K562 (cell line): ENCODE measurements around the gene THADA. TPM values are rescaled to one million over a fixed set of nuclear protein-coding genes. Genes with fewer than 3 reads are reported as not detected.
"Not testable (repeated sequence)": the region's sequence is repeated elsewhere in the genome, so short reads cannot be mapped to it uniquely, and the experiment has no call there.

Experiments
- ATAC-seq: fragments of 200-7000 bp; cut with Tn5 transposase; 3 replicates; pipeline ENCODE4 v1.9.1; 2020; ENCODE audit warnings: moderate library complexity
- BruUV-seq: library from RNA; stranded (reverse); fragments of 400-500 nt; replicated peaks from 2 replicates; lab custom pipeline; 2021; lab: Mats Ljungman, UMichigan
- CTCF ChIA-PET: fragments of 300-600 bp; formaldehyde crosslinking; extraction: SDS; loops from one replicate; lab custom pipeline; 2021; ENCODE audit warnings: low intra/inter-chr PET ratio; lab: Yijun Ruan, JAX
- POLR2A ChIA-PET: fragments of 300-600, 350-650 bp; sonication (Branson Sonifier 250); formaldehyde crosslinking; extraction: SDS; loops from one replicate; lab custom pipeline; 2021; ENCODE audit warnings: antibody characterized with exemption, inconsistent platforms; lab: Yijun Ruan, JAX
- DNase-seq, 4 experiments: peaks; one replicate each; pipeline versions ENCODE4 v3.0.0 to v3.0.0-alpha.2; 2011 to 2018; ENCODE audit warnings: low spot score in 3 of 4, mixed read lengths in 3 of 4; ENCODE audit errors: extremely low read depth in 1 of 4
- FAIRE-seq: peaks from 2 replicates; lab custom pipeline; 2011; peaks lifted over from hg19 to GRCh38; lab: Jason Lieb, UNC
- H2AFZ ChIP-seq: 2 replicates; pipeline ENCODE4 v1.6.0; 2011; ENCODE audit warnings: low read depth, low read length, control low read depth, inconsistent platforms
- H3K27ac ChIP-seq: fragments of 200-600 bp; 3 replicates; pipeline ENCODE4 v1.8.0; 2011; ENCODE audit warnings: low read depth, mild to moderate bottlenecking, control low read depth, inconsistent platforms, low read length, moderate library complexity, mixed read lengths; ENCODE audit errors: extremely low read depth
- H3K27me3 ChIP-seq, 2 experiments: fragments of 300-600 bp in 1 of 2; 2 replicates in 1 of 2; 3 replicates in 1 of 2; pipeline versions ENCODE4 v1.6.0 to v1.8.0; 2011; ENCODE audit warnings: inconsistent platforms in 2 of 2, low read length in 2 of 2, mild to moderate bottlenecking in 1 of 2, mixed read lengths in 1 of 2, moderate library complexity in 1 of 2; ENCODE audit not compliant: control insufficient read depth in 2 of 2, insufficient read depth in 2 of 2
- H3K36me3 ChIP-seq: fragments of 300-600 bp; 3 replicates; pipeline ENCODE4 v1.8.0; 2011; ENCODE audit warnings: mild to moderate bottlenecking, low read length, inconsistent platforms; ENCODE audit not compliant: control insufficient read depth, insufficient read depth
- H3K4me1 ChIP-seq, 2 experiments: fragments of 200-600 bp in 1 of 2; replicated peaks in 1 of 2; 2 replicates in 1 of 2; 3 replicates in 1 of 2; pipeline versions ENCODE4 v1.5.1 to v1.8.0; 2011; ENCODE audit warnings: inconsistent platforms in 2 of 2, low read length in 2 of 2, mild to moderate bottlenecking in 1 of 2, mixed read lengths in 1 of 2, moderate library complexity in 1 of 2; ENCODE audit not compliant: control insufficient read depth in 2 of 2, insufficient read depth in 2 of 2
- H3K4me2 ChIP-seq: 2 replicates; pipeline ENCODE4 v1.6.1; 2011; ENCODE audit warnings: low read length, control low read depth, inconsistent platforms, mixed read lengths; ENCODE audit not compliant: insufficient read depth
- H3K4me3 ChIP-seq: fragments of 200-600 bp; sonication (generic), shearing (Covaris generic); 2 replicates; pipeline ENCODE4 v1.5.1; 2016; ENCODE audit warnings: control low read depth, inconsistent platforms
- H3K79me2 ChIP-seq: fragments of 200-600 bp; 3 replicates; pipeline ENCODE4 v1.8.0; 2011; ENCODE audit warnings: low read length, inconsistent platforms; ENCODE audit not compliant: control insufficient read depth, insufficient read depth
- H3K9ac ChIP-seq, 2 experiments: 2 replicates each; pipeline versions ENCODE4 v1.6.0 to v1.6.1; 2011; ENCODE audit warnings: low read depth in 2 of 2, low read length in 2 of 2, control low read depth in 1 of 2, inconsistent platforms in 1 of 2, mild to moderate bottlenecking in 1 of 2, mixed read lengths in 1 of 2; ENCODE audit not compliant: insufficient read depth in 1 of 2
- H3K9me1 ChIP-seq: one replicate; pipeline ENCODE4 v1.6.0; 2011; ENCODE audit warnings: inconsistent platforms, mild to moderate bottlenecking, low read length, moderate library complexity; ENCODE audit not compliant: control insufficient read depth, insufficient read depth
- H3K9me3 ChIP-seq: replicated peaks from 2 replicates; pipeline ENCODE4 v1.5.1; 2011; ENCODE audit warnings: low read depth, low read length, inconsistent platforms; ENCODE audit not compliant: control insufficient read depth, insufficient read depth
- H4K20me1 ChIP-seq: replicated peaks from 2 replicates; pipeline ENCODE4 v1.6.1; 2011; ENCODE audit warnings: low read length, inconsistent platforms, mixed read lengths; ENCODE audit not compliant: control insufficient read depth, insufficient read depth
- RBFOX2 ChIP-seq: fragments of 200-400 bp; formaldehyde crosslinking; IDR thresholded peaks from 2 replicates; pipeline ENCODE4 v1.6.1; 2017; ENCODE audit warnings: low read depth, mild to moderate bottlenecking, low read length, moderate library complexity
- ZNF197 ChIP-seq: fragments of 200-800 bp; sonication (Bioruptor generic); IDR thresholded peaks from 2 replicates; pipeline ENCODE4 v1.6.1; 2016; ENCODE audit warnings: low read depth, missing genetic modification characterization, missing compliant biosample characterization
- WGBS: fragments of 100-300 bp; shearing (Covaris generic); methylation state at CpG from one replicate; pipeline ENCODE4 v1.1.6; 2016; ENCODE audit warnings: low coverage, mixed read lengths; ENCODE audit not compliant: insufficient coverage; ENCODE audit errors: missing lambda C conversion rate; 5-methylcytosine and 5-hydroxymethylcytosine counted together
- in situ Hi-C: fragments of 300-500 bp; cut with MboI; formaldehyde crosslinking; loops from 4 replicates; pipeline ENCODE4 v1.15.0; 2018; ENCODE audit warnings: inconsistent platforms, mixed read lengths
- intact Hi-C: fragments of 100-400 bp; cut with micrococcal nuclease; formaldehyde crosslinking; loops from 2 replicates; pipeline ENCODE4 v1.14.2; 2022
- polyA plus RNA-seq, 8 experiments: library from polyadenylated mRNA; depleted of rRNA in 4 of 8; stranded (reverse) in 5 of 8; unstranded in 3 of 8; fragments of >200 nt; fragmentation: Nextera tagmentation in 2 of 8; fragmentation: Illumina TruSeq in 1 of 8; extraction: Ambion mirVana in 2 of 8; extraction: Trizol in 1 of 8; gene quantifications; 2 replicates each; pipeline versions ENCODE4 v1.2.1 to v1.2.3, GENCODE V29; 2011 to 2014; ENCODE audit warnings: inconsistent platforms in 1 of 8, missing spikeins in 1 of 8
- total RNA-seq, 7 experiments: library from RNA; depleted of rRNA in 6 of 7; stranded (reverse); fragments of >200 nt in 6 of 7; fragmentation: Illumina TruSeq in 2 of 7; extraction: Trizol in 2 of 7; gene quantifications; 2 replicates each; pipeline versions ENCODE4 v1.2.1 to v1.2.3, GENCODE V29; 2011 to 2021; ENCODE audit warnings: low replicate concordance in 1 of 7
- TF ChIP-seq, protein P1 (sequence below), 2 experiments: fragments of 450-650 bp; IDR thresholded peaks; 2 replicates each; pipeline ENCODE4 v1.6.1; 2016; ENCODE audit warnings: mild to moderate bottlenecking in 2 of 2, borderline replicate concordance in 1 of 2, low read depth in 1 of 2, moderate library complexity in 1 of 2
- TF ChIP-seq, protein P2 (sequence below): fragments of 450-650 bp; IDR thresholded peaks from 2 replicates; pipeline ENCODE4 v1.6.1; 2016; ENCODE audit warnings: missing biosample characterization, missing genetic modification characterization
- TF ChIP-seq, protein P3 (sequence below): fragments of 250-450 bp; sonication (Bioruptor Pico); IDR thresholded peaks from 2 replicates; pipeline ENCODE4 v1.4.0; 2020; ENCODE audit warnings: borderline replicate concordance

THADA gene
- total and polyA plus RNA-seq, 9 of the 15 experiments (the other 6 are each of a cell fraction or from before 2014, with no cell fraction given): 17.8 to 34.7 (median 31.9) TPM

DNA sequence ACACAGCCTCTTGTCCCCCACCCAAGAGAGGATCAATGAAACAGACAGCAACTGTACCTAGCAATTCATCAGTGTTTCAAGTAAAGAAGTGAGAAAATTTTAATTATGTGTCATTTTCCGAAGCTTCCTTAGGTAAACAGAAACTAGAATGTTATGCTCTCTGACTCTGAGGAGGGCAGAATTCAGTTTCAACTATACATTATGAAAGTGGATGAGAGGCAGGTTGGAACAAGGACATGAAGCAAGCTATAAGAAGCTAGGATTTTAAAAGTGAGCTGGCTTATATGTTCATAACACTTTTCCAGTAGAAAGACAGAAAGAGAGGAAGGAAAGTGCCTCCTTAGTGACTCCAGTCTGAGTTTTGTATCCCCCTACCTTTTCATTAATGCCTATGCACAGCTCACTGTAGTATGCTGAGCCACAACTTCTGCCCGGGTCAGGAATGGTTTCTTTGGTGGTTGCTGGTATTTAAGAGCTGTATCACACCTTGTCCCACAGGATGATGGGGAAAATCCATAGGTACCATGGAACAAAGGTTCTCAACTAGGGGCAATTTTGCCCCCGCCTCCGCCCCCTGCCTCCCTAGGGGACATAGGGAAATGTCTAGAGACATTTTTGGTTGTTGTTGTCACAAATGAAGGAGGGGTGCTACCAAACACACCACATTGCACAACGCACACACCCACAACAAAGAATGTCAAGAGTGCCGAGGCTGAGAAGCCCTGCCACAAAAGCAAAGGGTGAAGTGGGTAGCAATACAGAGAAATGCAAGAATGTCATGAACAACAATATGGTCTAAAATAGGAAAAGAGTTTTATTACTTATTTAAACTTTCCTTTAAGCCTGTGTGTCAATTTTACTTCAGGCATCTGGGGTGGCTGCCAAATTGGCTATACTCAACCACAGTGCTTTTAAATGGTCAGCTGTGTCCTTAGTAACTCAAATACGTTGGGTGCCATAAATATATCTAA is 208.5 kb downstream of the THADA start (continued):
- TF ChIP-seq, protein P1, sequence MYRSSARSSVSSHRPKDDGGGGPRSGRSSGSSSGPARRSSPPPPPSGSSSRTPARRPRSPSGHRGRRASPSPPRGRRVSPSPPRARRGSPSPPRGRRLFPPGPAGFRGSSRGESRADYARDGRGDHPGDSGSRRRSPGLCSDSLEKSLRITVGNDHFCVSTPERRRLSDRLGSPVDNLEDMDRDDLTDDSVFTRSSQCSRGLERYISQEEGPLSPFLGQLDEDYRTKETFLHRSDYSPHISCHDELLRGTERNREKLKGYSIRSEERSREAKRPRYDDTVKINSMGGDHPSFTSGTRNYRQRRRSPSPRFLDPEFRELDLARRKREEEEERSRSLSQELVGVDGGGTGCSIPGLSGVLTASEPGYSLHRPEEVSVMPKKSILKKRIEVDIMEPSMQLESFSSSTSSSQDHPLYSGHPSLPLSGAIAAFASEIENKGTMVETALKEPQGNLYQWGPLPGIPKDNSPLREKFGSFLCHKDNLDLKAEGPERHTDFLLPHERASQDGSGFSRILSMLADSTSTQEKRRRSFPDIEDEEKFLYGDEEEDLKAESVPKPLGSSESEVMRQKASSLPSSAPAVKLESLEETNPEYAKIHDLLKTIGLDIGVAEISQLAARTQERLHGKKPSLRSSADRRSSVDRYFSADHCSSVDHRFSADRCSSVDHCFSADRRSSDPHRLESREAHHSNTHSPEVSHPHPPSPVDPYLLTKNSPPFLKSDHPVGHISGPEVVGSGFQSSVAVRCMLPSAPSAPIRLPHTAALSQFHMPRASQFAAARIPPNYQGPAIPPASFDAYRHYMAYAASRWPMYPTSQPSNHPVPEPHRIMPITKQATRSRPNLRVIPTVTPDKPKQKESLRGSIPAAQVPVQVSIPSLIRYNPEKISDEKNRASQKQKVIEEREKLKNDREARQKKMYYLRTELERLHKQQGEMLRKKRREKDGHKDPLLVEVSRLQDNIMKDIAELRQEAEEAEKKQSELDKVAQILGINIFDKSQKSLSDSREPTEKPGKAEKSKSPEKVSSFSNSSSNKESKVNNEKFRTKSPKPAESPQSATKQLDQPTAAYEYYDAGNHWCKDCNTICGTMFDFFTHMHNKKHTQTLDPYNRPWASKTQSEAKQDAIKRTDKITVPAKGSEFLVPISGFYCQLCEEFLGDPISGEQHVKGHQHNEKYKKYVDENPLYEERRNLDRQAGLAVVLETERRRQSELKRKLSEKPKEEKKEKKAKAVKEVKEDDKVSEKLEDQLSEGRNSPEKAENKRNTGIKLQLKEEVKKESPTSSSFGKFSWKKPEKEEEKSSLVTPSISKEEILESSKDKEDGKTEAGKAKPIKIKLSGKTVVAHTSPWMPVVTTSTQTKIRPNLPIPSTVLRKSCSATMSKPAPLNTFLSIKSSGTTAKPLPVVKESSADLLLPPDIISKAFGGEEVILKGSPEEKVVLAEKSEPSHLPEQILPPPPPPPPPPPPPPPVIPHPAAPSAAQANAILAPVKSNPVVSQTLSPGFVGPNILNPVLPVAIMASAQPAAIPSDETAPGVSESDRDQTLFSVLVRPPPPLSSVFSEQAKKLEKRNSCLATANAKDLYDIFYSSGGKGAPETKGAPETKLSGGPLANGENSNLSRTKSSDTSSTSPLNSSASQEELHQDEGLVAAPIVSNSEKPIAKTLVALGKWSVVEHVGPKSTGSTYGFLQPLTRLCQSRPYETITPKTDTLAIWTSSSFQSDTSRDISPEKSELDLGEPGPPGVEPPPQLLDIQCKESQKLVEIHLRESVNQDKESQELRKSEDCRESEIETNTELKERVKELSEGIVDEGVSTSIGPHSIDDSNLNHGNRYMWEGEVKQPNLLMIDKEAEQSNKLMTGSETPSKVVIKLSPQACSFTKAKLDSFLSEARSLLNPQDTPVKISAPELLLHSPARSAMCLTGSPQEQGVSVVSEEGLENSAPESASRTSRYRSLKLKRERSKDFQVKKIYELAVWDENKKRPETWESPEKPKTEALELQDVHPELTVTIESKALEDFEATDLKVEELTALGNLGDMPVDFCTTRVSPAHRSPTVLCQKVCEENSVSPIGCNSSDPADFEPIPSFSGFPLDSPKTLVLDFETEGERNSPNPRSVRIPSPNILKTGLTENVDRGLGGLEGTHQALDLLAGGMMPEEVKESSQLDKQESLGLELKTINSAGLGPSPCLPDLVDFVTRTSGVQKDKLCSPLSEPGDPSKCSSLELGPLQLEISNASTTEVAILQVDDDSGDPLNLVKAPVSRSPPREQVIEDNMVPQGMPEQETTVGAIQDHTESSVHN (IDR thresholded peaks at IDR 0.05; ENCODE audit: borderline replicate concordance in 1 of 2, low read depth in 1 of 2): no peak
- TF ChIP-seq, protein P2, sequence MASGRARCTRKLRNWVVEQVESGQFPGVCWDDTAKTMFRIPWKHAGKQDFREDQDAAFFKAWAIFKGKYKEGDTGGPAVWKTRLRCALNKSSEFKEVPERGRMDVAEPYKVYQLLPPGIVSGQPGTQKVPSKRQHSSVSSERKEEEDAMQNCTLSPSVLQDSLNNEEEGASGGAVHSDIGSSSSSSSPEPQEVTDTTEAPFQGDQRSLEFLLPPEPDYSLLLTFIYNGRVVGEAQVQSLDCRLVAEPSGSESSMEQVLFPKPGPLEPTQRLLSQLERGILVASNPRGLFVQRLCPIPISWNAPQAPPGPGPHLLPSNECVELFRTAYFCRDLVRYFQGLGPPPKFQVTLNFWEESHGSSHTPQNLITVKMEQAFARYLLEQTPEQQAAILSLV (tag): no peak
- no peak for TF ChIP-seq RBFOX2
- TF ChIP-seq ZNF197: no peak
- TF ChIP-seq, protein P3, sequence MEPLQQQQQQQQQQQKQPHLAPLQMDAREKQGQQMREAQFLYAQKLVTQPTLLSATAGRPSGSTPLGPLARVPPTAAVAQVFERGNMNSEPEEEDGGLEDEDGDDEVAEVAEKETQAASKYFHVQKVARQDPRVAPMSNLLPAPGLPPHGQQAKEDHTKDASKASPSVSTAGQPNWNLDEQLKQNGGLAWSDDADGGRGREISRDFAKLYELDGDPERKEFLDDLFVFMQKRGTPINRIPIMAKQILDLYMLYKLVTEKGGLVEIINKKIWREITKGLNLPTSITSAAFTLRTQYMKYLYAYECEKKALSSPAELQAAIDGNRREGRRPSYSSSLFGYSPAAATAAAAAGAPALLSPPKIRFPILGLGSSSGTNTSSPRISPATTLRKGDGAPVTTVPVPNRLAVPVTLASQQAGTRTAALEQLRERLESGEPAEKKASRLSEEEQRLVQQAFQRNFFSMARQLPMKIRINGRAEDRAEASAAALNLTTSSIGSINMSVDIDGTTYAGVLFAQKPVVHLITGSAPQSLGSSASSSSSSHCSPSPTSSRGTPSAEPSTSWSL: no peak

DNA sequence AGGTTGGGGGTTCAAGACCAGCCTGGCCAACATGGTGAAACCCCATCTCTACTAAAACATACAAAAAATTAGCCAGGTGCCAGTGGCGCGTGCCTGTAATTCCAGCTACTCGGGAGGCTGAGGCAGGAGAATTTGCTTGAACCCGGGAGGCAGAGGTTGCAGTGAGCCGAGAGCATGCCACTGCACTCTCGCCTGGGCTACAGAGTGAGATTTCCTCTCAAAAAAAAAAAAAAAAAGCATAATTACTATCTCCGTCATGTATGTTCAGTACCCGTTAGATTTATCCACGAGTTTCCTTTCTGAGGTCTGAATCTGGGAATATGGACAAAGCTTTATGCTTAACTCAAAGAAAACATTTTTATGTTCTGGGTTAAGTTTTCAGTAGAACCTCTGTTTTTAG is 209.2 kb downstream of the THADA start:
- H3K4me3 ChIP-seq: not testable (repeated sequence)

More for the DNA sequence above, 209.2 kb downstream of the THADA start:
- H3K36me3 ChIP-seq, H3K4me1 ChIP-seq, in situ Hi-C loops, H3K4me2 ChIP-seq, H3K9me1 ChIP-seq, H2AFZ ChIP-seq, CTCF ChIA-PET, FAIRE-seq, H3K27ac ChIP-seq, H3K9me3 ChIP-seq, H3K79me2 ChIP-seq, H3K27me3 ChIP-seq, DNase-seq, intact Hi-C loops, H4K20me1 ChIP-seq, ATAC-seq, H3K9ac ChIP-seq, BruUV-seq: not testable (repeated sequence)
- 82% methylated on average over 9 of the region's 9 CpGs for WGBS
- POLR2A ChIA-PET: interaction anchor here (0.7 kb wide), 1 partner anchor 93 kb away, joined by 3 read pairs; no protein-coding TSS in a partner anchor
